Lower lobe of right lung (tissue), 2 donors: ENCODE data around the gene MGMT. TPM values are rescaled to one million over a fixed set of nuclear protein-coding genes. Genes with fewer than 3 reads are reported as not detected.

Source experiments
- ATAC-seq, 2 donors: fragments of 200-7000 bp; cut with Tn5 transposase; one replicate each; pipeline ENCODE4 v1.9.1; 2020 to 2022; ENCODE audit warnings: mild to moderate bottlenecking in 2 of 2, moderate library complexity in 2 of 2
- DNase-seq: peaks from one replicate; pipeline ENCODE4 v3.0.0-alpha.2; 2020
- H3K27ac ChIP-seq: fragments of 200-600 bp; one replicate; pipeline ENCODE4 v1.8.0; 2022
- H3K27me3 ChIP-seq: fragments of 200-600 bp; one replicate; pipeline ENCODE4 v1.8.0; 2022; ENCODE audit warnings: low read depth
- H3K36me3 ChIP-seq: fragments of 200-600 bp; one replicate; pipeline ENCODE4 v1.8.0; 2022; ENCODE audit warnings: mild to moderate bottlenecking
- H3K4me1 ChIP-seq: fragments of 200-600 bp; one replicate; pipeline ENCODE4 v1.8.0; 2022
- H3K4me3 ChIP-seq: fragments of 200-600 bp; one replicate; pipeline ENCODE4 v1.8.0; 2022; ENCODE audit warnings: mild to moderate bottlenecking
- H3K9me3 ChIP-seq: fragments of 200-600 bp; one replicate; pipeline ENCODE4 v1.8.0; 2022
- CTCF ChIP-seq: fragments of 200-600 bp; IDR thresholded peaks from one replicate; pipeline ENCODE4 v1.8.0; 2022; ENCODE audit warnings: antibody characterized with exemption, mild to moderate bottlenecking
- intact Hi-C: fragments of 100-400 bp; cut with DNase I; formaldehyde crosslinking; loops from one replicate; pipeline ENCODE4 v1.11.0; 2022
- total RNA-seq: library from RNA; stranded (reverse); fragmentation: NEBNext Ultra II Directional; extraction: Animal tissue kit (Norgen Biotek cat#: 25700); gene quantifications from one replicate; pipeline ENCODE4 v1.2.1, GENCODE V29; 2021
- donor health status: DM: no; HTN: yes; CAD: no; lungs with severe emphysema.

Gene MGMT
- total RNA-seq, 1 donor from 2014 or later, result 19.9 TPM

GRCh38 chr10:129581827-129582411, 114.9 kb downstream of the MGMT start:
- peaks cover 19% of the 10 kb centered on the region for H3K9me3 ChIP-seq
- H3K27me3 ChIP-seq, result no peaks in the 10 kb centered on the region
- intact Hi-C loops, result no loop called here
- no peaks in the 10 kb centered on the region for H3K4me1 ChIP-seq
- no peak for ATAC-seq
- H3K27ac ChIP-seq, result no peak overlapping the region
- H3K36me3 ChIP-seq, result no peaks in the 10 kb centered on the region
- TF ChIP-seq CTCF, result no peak
- DNase-seq, result no peak
- no peak overlapping the region for H3K4me3 ChIP-seq

GRCh38 chr10:129583831-129584230, 116.8 kb downstream of the MGMT start:
- intact Hi-C loops, result no loop called here
- no peaks in the 10 kb centered on the region for H3K36me3 ChIP-seq
- no peak overlapping the region for H3K4me3 ChIP-seq
- H3K4me1 ChIP-seq, result no peaks in the 10 kb centered on the region
- no peak overlapping the region for H3K27ac ChIP-seq
- TF ChIP-seq CTCF, result no peak
- H3K27me3 ChIP-seq, result no peaks in the 10 kb centered on the region
- DNase-seq, result no peak
- peaks cover 34% of the 10 kb centered on the region for H3K9me3 ChIP-seq
- ATAC-seq, result no peak

- Histone ChIP-seq H3K9me3 (peaks cover 34% of the 10 kb centered on the region), H3K27ac (no peak overlapping the region), H3K4me1 (no peaks in the 10 kb centered on the region), H3K27me3 (no peaks in the 10 kb centered on the region), H3K4me3 (no peak overlapping the region), H3K36me3 (no peaks in the 10 kb centered on the region)
- no peak for DNase-seq
- intact Hi-C loops, result no loop called here
- no peak for TF ChIP-seq CTCF
- no peak for ATAC-seq
Observed at GRCh38 chr10:129586898-129587443, 119.9 kb downstream of the MGMT start.

- no peak for DNase-seq
- Histone ChIP-seq H3K36me3 (no peaks in the 10 kb centered on the region), H3K4me3 (no peak overlapping the region), H3K4me1 (no peaks in the 10 kb centered on the region), H3K27me3 (no peaks in the 10 kb centered on the region), H3K9me3 (peaks cover 34% of the 10 kb centered on the region), H3K27ac (no peak overlapping the region)
- no peak for TF ChIP-seq CTCF
- intact Hi-C loops, result no loop called here
- no peak for ATAC-seq
Observed at GRCh38 chr10:129589546-129589945, 122.5 kb downstream of the MGMT start.

- ATAC-seq (no peak), DNase-seq (no peak)
- Histone ChIP-seq H3K27me3 (no peaks in the 10 kb centered on the region), H3K4me1 (no peaks in the 10 kb centered on the region), H3K9me3 (no peaks in the 10 kb centered on the region), H3K4me3 (no peak overlapping the region), H3K27ac (no peak overlapping the region), H3K36me3 (no peaks in the 10 kb centered on the region)
- no peak for TF ChIP-seq CTCF
- intact Hi-C loops, result no loop called here
Observed at GRCh38 chr10:129593953-129594352, 126.9 kb downstream of the MGMT start.
